ENCODE results near the gene ASB3.
"Not testable (repeated sequence)": the region's sequence is repeated elsewhere in the genome, so short reads cannot be mapped to it uniquely, and the experiment has no call there.

Gene ASB3

GRCh38 chr2:53786705-53787613 is at the start of gene ASB3, which contains the start of gene ERLEC1:
Gene ASB3 (minus strand): TSS chr2:53786953. CDS start chr2:53765572, 21,381 bp downstream.
Gene ERLEC1 (plus strand): TSS chr2:53787044. CDS start chr2:53787211, 167 bp downstream.
- DNase-seq: peak; percentile 95

- not testable (repeated sequence) for DNase-seq
Measured at GRCh38 chr2:53829980-53830290, 43.2 kb upstream of the ASB3 start.

GRCh38 chr2:53829273-53829979 is 42.7 kb upstream of the ASB3 start:
- no peak for DNase-seq

- no peak for DNase-seq
Measured at GRCh38 chr2:53828331-53828730, 41.6 kb upstream of the ASB3 start.

GRCh38 chr2:53827398-53828175 is 40.8 kb upstream of the ASB3 start:
- DNase-seq: no peak

GRCh38 chr2:53826587-53827397 is 40.0 kb upstream of the ASB3 start:
- no peak for DNase-seq

GRCh38 chr2:53826030-53826410 is 39.3 kb upstream of the ASB3 start:
- DNase-seq: no peak

GRCh38 chr2:53823639-53824038 is 36.9 kb upstream of the ASB3 start:
- DNase-seq: peak; percentile 36

- DNase-seq: no peak
Measured at GRCh38 chr2:53821810-53822209, 35.1 kb upstream of the ASB3 start.

GRCh38 chr2:53820711-53821110 is 34.0 kb upstream of the ASB3 start:
- DNase-seq: no peak

- DNase-seq: no peak
Measured at GRCh38 chr2:53820048-53820447, 33.3 kb upstream of the ASB3 start.

- no peak for DNase-seq
Measured at GRCh38 chr2:53819634-53820033, 32.9 kb upstream of the ASB3 start.

- DNase-seq: no peak
Measured at GRCh38 chr2:53818854-53819435, 32.2 kb upstream of the ASB3 start.

- no peak for DNase-seq
Measured at GRCh38 chr2:53813151-53813550, 26.4 kb upstream of the ASB3 start.

- DNase-seq: no peak
Measured at GRCh38 chr2:53811601-53812000, 24.8 kb upstream of the ASB3 start.

GRCh38 chr2:53802617-53803151 is 15.9 kb upstream of the ASB3 start:
- no peak for DNase-seq

GRCh38 chr2:53801547-53801946 is 14.8 kb upstream of the ASB3 start:
- DNase-seq: no peak

- DNase-seq: no peak
Measured at GRCh38 chr2:53793821-53794220, 7.1 kb upstream of the ASB3 start.

- no peak for DNase-seq
Measured at GRCh38 chr2:53793261-53793660, 6.5 kb upstream of the ASB3 start.

- peak; percentile 38 for DNase-seq
Measured at GRCh38 chr2:53787614-53788289, 999 bp upstream of the ASB3 start.

- DNase-seq: peak; percentile 16
Measured at GRCh38 chr2:53786352-53786704, 425 bp downstream of the ASB3 start.

All from activated CD4-positive, alpha-beta T cell treated with anti-CD3 and anti-CD28 coated beads, Interleukin-10, Interleukin-2, amounts not matched to agents 100 ng/mL and 50 ng/mL, durations not matched to agents 16 hours and 8 hours (primary cell).